LNCAP (cell line): Measurements from ENCODE around the gene KIAA0753.

Experiments used
- CTCF ChIP-seq: fragments of 450-650 bp; IDR thresholded peaks from 2 replicates; pipeline ENCODE4 v1.5.1; 2017; ENCODE audit warnings: mild to moderate bottlenecking

Gene KIAA0753

GRCh38 chr17:6682339-6682738, 41.8 kb upstream of the KIAA0753 start:
- TF ChIP-seq CTCF, result no peak

GRCh38 chr17:6681671-6682070, 41.2 kb upstream of the KIAA0753 start:
- TF ChIP-seq CTCF, result no peak

GRCh38 chr17:6681176-6681575, 40.7 kb upstream of the KIAA0753 start:
- no peak for TF ChIP-seq CTCF

GRCh38 chr17:6679241-6679640, 38.7 kb upstream of the KIAA0753 start:
- TF ChIP-seq CTCF, result no peak

GRCh38 chr17:6677946-6678345, 37.4 kb upstream of the KIAA0753 start:
- no peak for TF ChIP-seq CTCF

- TF ChIP-seq CTCF, result no peak
These were observed 36.8 kb upstream of the KIAA0753 start for GRCh38 chr17:6677158-6677831.

- no peak for TF ChIP-seq CTCF
These were observed 36.3 kb upstream of the KIAA0753 start for GRCh38 chr17:6676802-6677157.
